GM12872 (cell line): ENCODE results near the gene WDR81.

ENCODE experiments used
- TF ChIP-seq, protein P1 (sequence below): IDR thresholded peaks from 3 replicates; pipeline ENCODE4 v1.5.1; 2011; ENCODE audit warnings: low read depth, mild to moderate bottlenecking, low read length, moderate library complexity; ENCODE audit not compliant: insufficient read depth

WDR81 gene

DNA sequence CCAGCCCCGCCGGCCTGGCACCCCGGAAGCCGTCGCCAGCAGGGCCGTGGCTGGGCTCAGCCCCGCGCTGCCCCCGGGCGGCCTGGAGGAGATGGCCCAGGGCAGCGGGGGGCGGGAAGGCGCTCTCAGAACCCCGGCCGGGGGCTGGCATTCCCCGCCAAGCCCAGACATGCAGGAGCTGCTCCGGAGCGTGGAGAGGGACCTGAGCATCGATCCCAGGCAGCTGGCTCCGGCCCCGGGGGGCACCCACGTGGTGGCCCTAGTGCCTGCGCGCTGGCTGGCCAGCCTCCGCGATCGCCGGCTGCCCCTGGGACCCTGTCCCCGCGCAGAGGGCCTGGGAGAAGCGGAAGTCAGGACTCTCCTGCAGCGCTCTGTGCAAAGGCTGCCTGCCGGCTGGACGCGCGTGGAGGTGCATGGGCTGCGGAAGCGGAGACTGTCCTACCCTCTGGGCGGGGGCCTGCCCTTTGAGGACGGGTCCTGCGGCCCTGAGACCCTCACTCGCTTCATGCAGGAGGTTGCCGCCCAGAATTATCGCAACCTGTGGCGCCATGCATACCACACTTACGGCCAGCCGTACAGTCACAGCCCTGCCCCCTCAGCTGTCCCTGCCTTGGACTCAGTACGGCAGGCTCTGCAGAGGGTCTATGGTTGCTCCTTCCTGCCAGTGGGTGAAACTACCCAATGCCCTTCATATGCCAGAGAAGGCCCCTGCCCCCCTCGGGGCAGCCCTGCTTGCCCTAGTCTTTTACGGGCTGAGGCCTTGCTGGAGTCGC lies 551 bp downstream of the WDR81 start:
- TF ChIP-seq, protein P1, sequence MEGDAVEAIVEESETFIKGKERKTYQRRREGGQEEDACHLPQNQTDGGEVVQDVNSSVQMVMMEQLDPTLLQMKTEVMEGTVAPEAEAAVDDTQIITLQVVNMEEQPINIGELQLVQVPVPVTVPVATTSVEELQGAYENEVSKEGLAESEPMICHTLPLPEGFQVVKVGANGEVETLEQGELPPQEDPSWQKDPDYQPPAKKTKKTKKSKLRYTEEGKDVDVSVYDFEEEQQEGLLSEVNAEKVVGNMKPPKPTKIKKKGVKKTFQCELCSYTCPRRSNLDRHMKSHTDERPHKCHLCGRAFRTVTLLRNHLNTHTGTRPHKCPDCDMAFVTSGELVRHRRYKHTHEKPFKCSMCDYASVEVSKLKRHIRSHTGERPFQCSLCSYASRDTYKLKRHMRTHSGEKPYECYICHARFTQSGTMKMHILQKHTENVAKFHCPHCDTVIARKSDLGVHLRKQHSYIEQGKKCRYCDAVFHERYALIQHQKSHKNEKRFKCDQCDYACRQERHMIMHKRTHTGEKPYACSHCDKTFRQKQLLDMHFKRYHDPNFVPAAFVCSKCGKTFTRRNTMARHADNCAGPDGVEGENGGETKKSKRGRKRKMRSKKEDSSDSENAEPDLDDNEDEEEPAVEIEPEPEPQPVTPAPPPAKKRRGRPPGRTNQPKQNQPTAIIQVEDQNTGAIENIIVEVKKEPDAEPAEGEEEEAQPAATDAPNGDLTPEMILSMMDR, result no peak

DNA sequence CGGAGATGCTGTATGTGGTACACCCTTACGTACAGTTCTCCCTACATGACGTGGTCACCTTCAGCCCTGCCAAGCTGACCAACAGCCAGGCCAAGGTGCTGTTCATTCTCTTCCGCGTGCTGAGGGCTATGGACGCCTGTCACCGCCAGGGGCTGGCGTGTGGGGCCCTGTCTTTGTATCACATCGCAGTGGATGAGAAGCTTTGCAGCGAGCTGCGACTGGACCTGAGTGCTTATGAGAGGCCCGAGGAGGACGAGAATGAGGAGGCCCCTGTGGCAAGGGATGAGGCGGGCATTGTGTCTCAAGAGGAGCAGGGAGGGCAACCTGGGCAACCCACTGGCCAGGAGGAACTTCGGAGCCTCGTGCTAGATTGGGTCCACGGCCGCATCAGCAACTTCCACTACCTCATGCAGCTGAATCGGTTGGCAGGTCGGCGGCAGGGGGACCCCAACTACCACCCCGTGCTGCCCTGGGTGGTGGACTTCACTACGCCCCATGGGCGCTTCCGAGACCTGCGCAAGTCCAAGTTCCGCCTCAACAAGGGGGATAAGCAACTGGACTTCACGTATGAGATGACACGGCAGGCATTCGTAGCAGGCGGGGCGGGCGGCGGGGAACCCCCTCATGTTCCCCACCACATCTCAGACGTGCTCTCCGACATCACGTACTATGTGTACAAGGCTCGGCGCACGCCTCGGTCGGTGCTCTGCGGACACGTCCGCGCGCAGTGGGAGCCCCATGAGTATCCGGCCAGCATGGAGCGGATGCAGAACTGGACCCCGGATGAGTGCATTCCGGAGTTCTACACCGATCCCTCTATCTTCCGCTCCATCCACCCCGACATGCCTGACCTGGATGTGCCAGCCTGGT lies 1.4 kb downstream of the WDR81 start:
- TF ChIP-seq, protein P1, result no peak

DNA sequence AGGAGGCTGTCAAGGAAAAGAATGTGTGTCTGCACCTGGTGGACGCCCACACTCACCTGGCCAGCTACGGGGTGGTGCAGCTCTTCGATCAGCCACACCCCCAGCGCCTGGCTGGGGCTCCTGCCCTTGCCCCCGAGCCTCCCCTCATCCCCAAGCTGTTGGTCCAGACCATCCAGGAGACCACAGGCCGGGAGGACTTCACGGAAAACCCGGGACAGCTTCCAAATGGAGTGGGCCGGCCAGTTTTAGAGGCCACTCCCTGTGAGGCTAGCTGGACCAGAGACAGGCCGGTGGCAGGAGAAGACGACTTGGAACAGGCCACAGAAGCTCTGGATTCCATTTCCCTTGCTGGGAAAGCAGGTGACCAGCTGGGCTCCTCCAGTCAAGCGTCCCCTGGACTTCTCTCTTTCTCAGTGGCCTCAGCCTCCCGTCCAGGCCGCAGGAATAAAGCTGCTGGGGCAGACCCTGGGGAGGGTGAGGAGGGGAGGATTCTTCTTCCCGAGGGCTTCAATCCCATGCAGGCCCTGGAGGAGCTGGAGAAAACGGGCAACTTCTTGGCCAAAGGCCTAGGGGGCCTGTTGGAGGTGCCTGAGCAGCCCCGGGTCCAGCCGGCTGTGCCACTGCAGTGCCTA lies 2.2 kb downstream of the WDR81 start:
- TF ChIP-seq, protein P1, result no peak

DNA sequence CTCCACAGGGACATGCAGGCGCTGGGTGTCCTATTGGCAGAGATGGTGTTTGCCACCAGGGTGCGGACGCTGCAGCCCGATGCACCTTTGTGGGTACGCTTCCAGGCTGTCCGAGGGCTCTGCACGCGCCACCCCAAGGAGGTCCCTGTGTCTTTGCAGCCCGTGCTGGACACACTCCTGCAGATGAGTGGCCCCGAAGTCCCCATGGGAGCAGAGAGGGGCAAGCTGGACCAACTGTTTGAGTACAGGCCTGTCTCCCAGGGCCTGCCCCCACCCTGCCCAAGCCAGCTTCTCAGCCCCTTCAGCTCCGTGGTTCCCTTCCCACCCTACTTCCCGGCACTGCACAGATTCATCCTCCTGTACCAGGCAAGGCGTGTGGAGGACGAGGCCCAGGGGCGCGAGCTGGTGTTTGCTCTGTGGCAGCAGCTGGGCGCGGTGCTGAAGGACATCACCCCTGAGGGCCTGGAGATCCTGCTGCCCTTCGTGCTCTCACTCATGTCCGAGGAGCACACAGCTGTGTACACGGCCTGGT lies 2.8 kb downstream of the WDR81 start:
- TF ChIP-seq, protein P1, result no peak

DNA sequence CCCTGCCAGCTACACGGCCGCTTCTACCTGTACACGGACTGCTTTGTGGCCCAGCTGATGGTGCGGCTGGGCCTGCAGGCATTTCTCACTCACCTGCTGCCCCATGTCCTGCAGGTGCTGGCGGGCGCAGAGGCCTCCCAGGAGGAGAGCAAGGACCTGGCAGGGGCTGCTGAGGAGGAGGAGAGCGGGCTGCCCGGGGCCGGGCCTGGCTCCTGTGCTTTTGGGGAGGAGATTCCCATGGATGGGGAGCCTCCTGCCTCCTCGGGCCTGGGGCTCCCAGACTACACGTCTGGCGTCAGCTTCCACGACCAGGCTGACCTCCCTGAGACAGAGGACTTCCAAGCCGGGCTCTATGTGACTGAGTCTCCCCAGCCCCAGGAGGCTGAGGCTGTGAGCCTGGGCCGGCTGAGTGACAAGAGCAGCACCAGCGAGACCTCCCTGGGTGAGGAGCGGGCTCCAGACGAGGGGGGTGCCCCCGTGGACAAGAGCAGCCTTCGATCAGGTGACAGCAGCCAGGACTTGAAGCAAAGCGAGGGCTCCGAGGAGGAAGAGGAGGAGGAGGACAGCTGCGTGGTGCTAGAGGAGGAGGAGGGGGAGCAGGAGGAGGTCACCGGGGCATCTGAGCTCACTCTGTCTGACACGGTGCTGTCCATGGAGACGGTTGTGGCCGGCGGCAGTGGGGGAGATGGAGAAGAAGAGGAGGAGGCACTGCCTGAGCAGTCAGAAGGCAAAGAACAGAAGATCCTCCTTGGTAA lies 3.5 kb downstream of the WDR81 start:
- TF ChIP-seq, protein P1, result no peak

DNA sequence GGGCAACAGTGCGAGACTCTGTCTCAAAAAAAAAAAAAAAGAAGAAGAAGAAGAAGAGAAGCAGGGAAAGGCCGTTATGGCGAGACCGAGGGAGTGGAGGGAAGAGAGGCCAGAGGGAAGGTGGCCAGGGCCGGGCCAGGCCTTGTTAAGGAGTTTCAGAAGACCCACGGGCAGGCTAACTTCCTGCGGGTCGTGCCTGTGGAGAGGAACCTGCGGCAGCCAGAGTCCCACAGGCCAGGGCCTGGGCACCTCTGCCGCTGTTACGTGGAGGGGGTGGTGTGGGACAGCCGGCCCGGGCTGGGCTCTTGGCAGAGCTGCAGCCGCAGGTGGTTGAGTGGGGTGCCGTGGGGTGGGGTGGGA lies 5.4 kb downstream of the WDR81 start:
- TF ChIP-seq, protein P1, result no peak
